ENCODE data around the gene ABLIM2.

Gene ABLIM2

DNA sequence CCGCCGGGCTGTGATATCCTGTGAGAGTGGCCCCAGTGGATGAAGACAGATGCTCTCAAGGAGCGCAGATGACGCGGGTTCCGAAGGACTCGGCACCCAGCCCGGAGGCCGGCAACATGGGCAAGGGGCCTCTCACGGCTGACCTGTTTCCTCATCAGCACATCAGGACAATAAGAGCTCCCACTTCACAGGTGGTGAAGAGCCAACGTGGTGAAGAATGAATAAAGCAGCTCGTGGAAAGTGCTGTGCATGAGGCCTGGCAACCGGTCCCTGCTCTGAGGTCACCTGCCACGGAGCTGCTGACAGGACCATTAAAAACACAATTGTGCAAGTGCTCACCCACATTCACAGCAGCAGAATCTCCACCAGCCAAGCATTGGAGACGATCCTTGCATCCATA is 22.9 kb downstream of the ABLIM2 start:
- no peak for DNase-seq

DNA sequence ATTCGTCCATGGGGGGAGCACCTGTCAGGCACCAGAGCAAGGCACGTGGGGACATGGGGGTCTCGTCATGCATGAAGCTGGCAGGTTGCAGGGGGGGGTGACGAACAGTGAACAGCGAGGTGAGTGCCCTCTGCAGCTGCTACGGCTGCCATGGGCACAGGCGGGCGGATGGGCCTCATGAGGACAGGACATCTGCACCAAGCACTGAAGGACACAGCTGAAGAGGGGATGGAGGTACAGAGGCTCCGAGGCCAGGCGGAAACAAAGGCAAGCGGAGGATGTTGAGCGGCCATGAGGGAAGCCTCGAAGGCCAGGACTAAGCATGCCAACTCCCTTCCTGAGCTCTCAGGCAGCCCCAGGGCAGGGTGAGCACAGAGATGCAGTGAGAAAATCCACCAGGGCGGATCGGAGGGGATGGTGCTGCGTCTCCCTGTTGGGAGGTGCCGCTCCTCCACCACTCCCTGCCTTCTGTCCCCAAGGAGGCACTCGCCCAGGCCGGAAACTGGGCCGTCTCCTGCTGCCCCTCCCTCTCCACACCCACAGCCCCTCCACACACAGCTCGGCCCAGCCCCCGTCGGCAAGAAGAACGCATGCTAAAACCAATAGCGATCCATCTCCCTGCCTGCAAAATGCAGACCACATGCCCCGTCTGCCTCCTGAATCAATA is 24.6 kb downstream of the ABLIM2 start:
- DNase-seq = no peak

DNA sequence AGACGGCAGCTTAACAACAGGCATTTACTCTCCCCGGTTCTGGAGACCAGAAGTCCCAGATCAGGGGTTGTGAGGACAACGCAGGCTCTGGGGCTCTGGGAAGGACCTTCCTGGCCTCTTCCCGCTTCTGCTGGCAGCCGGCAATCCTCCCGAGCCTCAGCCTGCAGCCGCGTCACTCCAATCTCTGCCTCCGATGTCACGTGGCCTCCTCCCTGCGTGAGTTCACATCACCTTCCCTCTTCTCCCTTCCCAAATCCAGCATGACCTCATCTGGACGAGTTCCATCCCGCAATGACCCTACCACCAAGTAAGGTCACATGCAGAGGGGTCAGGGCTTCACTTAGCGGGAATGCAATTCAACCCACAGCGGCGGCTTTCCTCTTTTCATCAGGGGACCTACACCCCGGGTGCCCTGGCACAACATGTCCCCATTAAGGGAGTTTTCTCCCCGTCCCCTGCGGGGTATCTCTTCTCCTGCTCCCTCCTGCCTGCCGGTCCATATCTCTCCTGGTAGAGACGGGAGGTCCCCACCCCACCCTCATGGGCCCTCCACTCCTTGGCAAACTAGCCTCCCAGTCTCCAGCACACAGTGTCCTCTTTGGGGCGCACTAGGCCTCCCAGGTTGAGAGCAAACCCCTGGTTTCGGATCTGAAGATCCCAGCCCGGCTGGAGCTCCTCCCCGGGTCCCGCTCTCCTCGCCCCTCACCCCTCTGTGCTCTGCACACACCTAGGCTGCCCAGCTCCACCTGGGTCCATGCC is 25.5 kb downstream of the ABLIM2 start:
- no peak for DNase-seq

DNA sequence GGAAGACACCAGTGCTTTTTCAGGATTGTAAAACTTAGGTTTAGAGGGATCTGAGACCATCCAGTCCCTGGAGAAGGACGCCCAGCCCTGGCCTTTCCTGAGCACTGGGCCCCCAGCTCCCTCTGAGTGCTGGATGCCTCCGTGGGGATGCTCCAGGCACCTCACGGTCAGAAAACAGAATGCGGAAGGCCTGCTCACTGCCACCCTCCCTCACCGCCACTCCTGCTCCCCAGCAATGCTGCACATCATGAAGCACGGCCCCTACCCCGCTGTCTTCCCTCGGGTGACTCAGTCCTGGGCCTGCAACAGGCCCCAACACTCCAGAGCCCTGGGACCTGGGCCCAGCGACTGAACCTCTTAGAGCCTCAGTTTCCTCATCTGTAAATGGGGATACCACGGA is 26.2 kb downstream of the ABLIM2 start:
- no peak for DNase-seq

DNA sequence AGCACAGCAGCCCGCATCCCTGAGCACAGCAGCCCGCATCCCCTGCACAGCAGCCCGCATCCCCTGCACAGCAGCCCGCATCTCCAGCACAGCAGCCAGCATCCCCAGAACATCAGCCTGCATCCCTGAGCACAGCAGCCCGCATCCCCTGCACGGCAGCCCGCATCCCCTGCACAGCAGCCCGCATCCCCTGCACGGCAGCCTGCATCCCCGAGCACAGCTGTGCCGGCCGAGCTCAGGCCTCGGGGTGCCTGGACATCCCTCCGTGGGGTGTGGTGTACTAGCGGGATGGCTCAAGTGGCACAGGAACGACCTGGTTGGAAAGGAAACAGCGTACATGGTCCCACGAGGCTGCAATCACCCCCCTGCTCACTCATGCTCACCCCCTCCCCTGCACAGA is 26.8 kb downstream of the ABLIM2 start:
- DNase-seq = no peak

DNA sequence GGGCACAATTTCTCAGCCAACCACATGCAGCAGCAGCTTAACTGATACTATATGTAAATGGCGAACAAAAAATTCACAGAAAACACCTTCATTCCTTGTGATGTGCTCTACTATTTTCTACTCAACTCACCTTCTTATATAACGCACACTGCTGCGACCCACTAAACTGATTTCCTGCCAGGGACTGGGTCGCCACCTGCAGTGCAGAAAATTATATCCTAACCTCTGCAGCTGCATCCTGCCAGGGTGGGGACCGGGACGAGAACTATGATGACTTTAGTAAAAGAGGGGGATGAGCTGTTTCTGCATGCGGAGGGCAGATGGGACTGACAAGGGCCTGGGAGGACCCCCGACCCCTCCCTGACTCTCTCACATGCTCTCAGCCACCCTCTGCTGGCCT is 27.4 kb downstream of the ABLIM2 start:
- DNase-seq = no peak

GRCh38 chr4:8130346-8131066 is 28.1 kb downstream of the ABLIM2 start:
- no peak for DNase-seq

DNA sequence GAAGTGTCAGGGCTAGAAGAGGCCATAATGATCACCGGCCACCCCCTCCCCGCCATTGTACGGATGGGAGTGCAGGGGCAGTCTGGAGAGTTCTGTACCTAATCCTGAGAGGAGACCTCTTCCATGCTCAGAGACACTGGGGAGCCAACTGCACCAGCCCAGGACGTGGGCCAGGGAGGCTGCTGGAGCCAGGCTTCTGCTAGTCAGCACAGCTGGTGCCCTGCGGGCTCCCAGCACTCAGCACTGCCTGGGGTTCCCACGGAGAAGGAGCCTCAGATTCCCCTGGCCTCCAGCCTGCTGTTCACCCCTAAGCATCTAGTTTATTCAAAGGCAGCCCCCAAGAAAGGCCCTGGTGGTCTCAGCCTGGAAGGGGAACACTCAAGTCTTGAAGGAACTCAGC is 28.8 kb downstream of the ABLIM2 start:
- DNase-seq = no peak

DNA sequence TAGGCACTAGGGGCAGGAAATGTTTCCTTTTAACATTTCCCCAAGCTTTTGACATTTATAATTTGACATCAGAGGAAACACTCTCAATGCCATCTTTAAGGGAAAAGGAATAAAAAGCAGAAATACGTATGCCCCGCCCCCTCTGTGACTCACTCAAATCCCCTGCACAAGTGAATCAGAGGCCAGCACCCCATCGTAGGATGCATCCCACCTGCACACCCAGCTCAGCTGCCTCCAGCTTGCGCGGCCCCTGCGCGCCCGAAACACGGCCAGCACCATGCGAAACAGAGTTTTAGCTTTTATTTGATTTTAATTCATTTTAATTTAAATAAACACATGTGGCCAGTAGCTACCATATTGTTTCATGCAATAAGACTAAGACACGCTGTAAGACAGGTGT is 29.5 kb downstream of the ABLIM2 start:
- DNase-seq = no peak

DNA sequence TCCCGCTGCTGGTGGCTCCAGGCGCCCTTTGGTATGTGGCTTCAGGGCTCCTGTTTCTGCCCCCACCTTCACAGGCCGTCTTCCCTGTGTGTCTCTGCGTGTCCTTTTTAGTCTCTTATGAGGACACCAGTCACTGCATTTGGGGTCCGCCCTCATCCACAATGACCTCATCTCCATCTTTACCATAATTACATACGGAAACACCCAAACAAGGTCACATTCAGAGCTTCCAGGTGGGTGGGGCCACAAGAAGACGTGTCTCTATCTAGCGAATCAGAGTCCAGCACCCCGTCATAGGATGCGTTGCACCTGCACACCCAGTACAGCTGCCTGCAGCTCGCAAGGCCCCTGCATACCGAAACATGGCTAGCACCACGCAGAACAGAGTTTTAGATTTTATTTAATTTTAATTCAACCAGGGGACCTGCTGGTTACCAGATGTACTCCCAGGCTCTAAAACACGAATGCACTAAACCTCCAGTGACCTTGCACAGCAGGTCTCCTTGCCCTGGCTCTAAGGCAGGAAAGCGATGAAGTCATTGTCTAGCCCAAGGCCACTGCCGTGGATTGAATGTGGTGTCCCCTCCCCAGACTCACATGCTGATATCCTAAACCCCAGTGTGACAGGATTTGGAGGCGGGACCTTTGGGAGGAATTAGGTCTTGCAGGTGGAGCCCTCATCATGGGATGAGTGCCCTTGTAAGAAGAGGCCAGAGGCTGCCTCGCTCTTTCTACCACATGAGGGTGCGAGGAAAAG is 30.3 kb downstream of the ABLIM2 start:
- no peak for DNase-seq

DNA sequence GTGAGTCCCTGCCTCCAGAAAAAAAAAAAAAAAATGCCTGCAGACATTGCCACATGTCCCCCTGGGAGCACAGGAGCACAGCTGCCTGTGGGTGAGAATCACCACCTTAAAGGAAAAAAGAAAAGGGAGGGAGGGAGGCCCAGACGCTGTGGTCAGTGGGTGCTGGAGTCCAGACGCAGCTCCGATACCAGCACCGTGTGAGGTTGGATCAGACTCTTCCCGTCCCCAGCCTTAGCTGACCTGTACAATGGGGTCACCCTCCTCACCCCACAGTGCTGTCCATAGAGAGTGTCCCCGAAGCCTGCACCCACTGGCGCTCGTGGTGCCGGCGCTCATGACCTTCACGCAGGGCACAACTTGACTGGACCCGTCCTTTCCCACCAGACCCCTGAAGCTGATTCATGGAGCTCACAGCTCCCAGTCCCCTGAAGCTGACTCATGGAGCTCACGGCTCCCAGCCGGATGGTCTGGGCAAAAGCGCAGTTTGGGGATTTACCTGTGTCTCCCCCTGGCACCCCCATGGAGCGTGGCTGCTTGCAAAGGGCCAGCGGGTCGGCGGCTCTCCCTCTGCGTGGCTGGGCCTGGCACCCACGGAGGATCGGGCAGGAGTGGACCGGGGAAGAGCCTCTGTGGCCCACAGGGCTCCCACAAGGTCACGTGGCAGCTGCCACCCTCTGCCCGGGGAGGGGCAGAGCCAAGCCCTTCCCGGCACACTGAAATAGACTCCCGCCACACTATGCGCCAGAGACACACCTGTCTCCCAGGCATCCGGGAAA is 31.4 kb downstream of the ABLIM2 start:
- DNase-seq = no peak

DNA sequence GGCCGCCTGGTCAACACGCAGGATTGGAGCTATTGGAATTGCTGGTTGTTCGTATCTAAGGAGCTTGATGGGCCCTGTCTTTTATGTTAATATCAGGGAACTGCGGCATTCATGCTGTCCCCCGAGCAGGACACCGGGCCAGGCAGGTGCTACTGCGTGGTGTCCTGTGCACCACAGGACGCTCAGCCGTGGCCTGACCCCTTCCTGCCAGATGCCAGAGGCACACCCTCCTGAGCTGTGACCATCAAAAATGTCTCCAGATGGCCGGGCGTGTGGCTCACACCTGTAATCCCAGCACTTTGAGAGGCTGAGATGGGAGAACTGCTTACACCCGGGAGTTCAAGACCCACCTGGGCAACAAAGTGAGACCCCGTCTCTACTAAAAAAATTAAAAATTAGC is 32.1 kb downstream of the ABLIM2 start:
- DNase-seq = no peak

DNA sequence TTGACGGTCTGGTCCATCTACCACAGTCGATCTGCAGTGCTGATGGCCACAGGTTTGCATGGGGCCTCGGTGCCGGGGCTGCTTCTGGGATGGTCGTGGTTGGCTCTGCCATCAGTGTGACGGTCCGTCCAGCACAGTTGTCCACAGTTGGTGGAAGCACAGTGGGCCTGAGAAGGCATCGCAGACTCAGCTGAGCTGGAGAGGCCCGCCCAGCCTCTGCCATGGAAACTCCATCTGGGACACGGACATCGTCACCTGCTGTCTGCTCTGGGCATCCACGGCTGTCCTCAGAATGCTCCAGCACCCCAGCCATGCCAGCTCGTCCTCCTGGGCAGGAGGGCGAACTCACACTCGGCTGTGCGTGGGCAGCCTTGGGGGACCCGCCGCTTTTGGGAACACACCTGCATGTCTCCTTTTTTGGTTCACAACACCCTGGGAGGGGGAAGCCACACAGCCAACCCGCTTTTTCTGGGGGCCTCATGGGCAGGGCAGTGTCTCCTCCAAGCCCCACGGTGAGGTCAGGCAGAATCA is 33.0 kb downstream of the ABLIM2 start:
- no peak for DNase-seq

- DNase-seq = no peak
Measured at GRCh38 chr4:8123870-8124269, 34.7 kb downstream of the ABLIM2 start.

DNA sequence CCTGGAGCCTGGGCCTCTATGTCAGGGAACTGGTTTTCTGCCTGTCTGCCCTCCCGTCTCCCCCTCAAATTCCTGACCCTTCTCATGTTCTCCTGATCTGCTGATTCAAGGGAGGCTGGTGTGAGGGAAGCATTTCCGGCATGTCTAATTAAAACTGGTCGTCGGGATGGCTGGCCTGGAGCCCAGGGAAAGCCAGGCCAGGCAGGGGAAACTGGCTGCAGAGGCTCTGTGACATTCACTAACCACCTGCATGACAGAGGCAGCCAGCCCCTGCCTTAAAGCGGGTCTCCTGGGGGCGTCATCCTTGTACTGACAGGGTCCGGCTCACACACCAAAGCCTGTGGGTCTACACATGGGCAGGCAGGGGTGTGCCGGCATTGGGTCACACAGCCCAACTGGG is 35.2 kb downstream of the ABLIM2 start:
- no peak for DNase-seq

DNA sequence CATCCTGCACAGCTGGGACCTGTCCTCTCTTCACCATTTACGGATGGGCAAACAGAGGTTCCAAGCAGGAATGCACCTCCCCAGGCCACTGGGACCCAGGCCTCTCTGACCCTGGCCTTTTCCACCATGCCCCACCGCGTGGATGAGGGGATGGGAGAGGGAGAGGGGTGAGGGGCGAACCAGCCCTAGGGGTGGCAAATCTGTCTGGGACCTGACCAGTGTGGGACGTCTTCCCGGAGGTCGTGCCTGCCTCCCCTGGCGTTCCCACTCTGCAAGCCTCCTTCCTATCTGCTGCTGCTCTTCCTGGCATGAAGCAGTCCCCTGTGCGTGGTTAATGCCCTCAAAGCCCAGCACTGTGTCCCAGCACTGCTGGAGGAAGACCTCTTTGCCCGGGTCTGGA is 35.9 kb downstream of the ABLIM2 start:
- DNase-seq = no peak

GRCh38 chr4:8121292-8122015 is 37.2 kb downstream of the ABLIM2 start:
- DNase-seq = no peak

- DNase-seq = no peak
Measured at GRCh38 chr4:8120501-8120900, 38.1 kb downstream of the ABLIM2 start.

DNA sequence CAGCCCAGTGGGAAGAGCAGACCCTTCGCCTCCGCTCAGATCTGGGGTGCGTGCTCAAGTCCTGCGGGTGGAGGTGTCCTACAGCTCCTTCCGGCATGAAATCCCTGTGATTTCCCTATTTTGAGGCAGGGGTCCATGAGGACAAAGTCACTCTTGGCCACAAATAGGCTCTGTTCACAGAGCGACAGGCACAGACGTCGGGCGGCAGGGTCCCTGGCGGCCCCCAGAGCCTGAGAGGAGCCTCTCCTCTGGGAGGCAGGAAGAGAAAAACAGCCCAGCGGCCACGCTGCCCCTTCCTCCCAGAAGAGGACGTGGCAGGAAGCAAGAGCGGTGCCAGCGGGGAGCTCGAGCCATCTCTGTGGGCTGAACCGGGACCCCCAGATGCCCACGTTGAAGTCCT is 38.7 kb downstream of the ABLIM2 start:
- no peak for DNase-seq

- DNase-seq = no peak
Measured at GRCh38 chr4:8118531-8118930, 40.1 kb downstream of the ABLIM2 start.

GRCh38 chr4:8118035-8118434 is 40.6 kb downstream of the ABLIM2 start:
- no peak for DNase-seq

GRCh38 chr4:8117278-8117682 is 41.3 kb downstream of the ABLIM2 start:
- no peak for DNase-seq
